Measurements from ENCODE around the gene KCNQ5. TPM values are rescaled to one million over a fixed set of nuclear protein-coding genes. Genes with fewer than 3 reads are reported as not detected.

The KCNQ5 gene
- total RNA-seq, 4 donors from 2014 or later = 0.21 to 1.1 (median 0.59) TPM; not detected in 1

GRCh38 chr6:73081955-73082354 is 460.1 kb downstream of the KCNQ5 start:
- no peaks in the 10 kb centered on the region for H3K9me3 ChIP-seq
- DNase-seq (ENCODE audit: low spot score in 2 of 2) = no peak
- no peaks in the 10 kb centered on the region for H3K27me3 ChIP-seq
- H3K27ac ChIP-seq = no peak overlapping the region
- H3K4me3 ChIP-seq = no peak overlapping the region
- peaks cover 0 to 4% (median 0%) of the 10 kb centered on the region in 4 donors for H3K4me1 ChIP-seq
- H3K36me3 ChIP-seq = no peaks in the 10 kb centered on the region
- TF ChIP-seq EP300 (IDR thresholded peaks at IDR 0.05) (no peak), POLR2A (IDR thresholded peaks at IDR 0.05) (no peak), CTCF (IDR thresholded peaks at IDR 0.05) (no peak)
- WGBS, 2 donors = 87 to 90% methylated on average over 2 of the region's 2 CpGs

- DNase-seq (ENCODE audit: low spot score in 2 of 2) = no peak
- Histone ChIP-seq H3K9me3 (no peaks in the 10 kb centered on the region), H3K27ac (no peak overlapping the region), H3K36me3 (no peaks in the 10 kb centered on the region), H3K4me1 (peaks cover 0 to 4% (median 0%) of the 10 kb centered on the region in 4 donors), H3K4me3 (no peak overlapping the region), H3K27me3 (no peaks in the 10 kb centered on the region)
- TF ChIP-seq EP300 (IDR thresholded peaks at IDR 0.05) = no peak
- TF ChIP-seq CTCF (IDR thresholded peaks at IDR 0.05) = no peak
- no peak for TF ChIP-seq POLR2A (IDR thresholded peaks at IDR 0.05)
- 89 to 93% methylated on average over 3 of the region's 3 CpGs for WGBS, 2 donors
These were observed 462.0 kb downstream of the KCNQ5 start for GRCh38 chr6:73083886-73084285.

GRCh38 chr6:73085443-73085871 is 463.6 kb downstream of the KCNQ5 start:
- Histone ChIP-seq H3K9me3 (no peaks in the 10 kb centered on the region), H3K36me3 (no peaks in the 10 kb centered on the region), H3K4me1 (peaks cover 0 to 4% (median 0%) of the 10 kb centered on the region in 4 donors), H3K4me3 (no peak overlapping the region), H3K27me3 (no peaks in the 10 kb centered on the region), H3K27ac (no peak overlapping the region)
- 20 to 28% methylated on average over 4 of the region's 4 CpGs for WGBS, 2 donors
- TF ChIP-seq EP300 (IDR thresholded peaks at IDR 0.05) = no peak
- TF ChIP-seq POLR2A (IDR thresholded peaks at IDR 0.05) = no peak
- no peak for TF ChIP-seq CTCF (IDR thresholded peaks at IDR 0.05)
- no peak for DNase-seq (ENCODE audit: low spot score in 2 of 2)

GRCh38 chr6:73086726-73087125 is 464.9 kb downstream of the KCNQ5 start:
- H3K4me3 ChIP-seq = no peak overlapping the region
- 91 to 99% methylated on average over 2 of the region's 2 CpGs for WGBS, 2 donors
- H3K27ac ChIP-seq = no peak overlapping the region
- TF ChIP-seq POLR2A (IDR thresholded peaks at IDR 0.05) (no peak), CTCF (IDR thresholded peaks at IDR 0.05) (no peak), EP300 (IDR thresholded peaks at IDR 0.05) (no peak)
- peaks cover 0 to 4% (median 0%) of the 10 kb centered on the region in 4 donors for H3K4me1 ChIP-seq
- DNase-seq (ENCODE audit: low spot score in 2 of 2) = no peak
- no peaks in the 10 kb centered on the region for H3K36me3 ChIP-seq
- no peaks in the 10 kb centered on the region for H3K9me3 ChIP-seq
- no peaks in the 10 kb centered on the region for H3K27me3 ChIP-seq

- no peaks in the 10 kb centered on the region for H3K27me3 ChIP-seq
- no peak for TF ChIP-seq POLR2A (IDR thresholded peaks at IDR 0.05)
- TF ChIP-seq CTCF (IDR thresholded peaks at IDR 0.05) = no peak
- no peak for TF ChIP-seq EP300 (IDR thresholded peaks at IDR 0.05)
- H3K9me3 ChIP-seq = no peaks in the 10 kb centered on the region
- no peaks in the 10 kb centered on the region for H3K36me3 ChIP-seq
- H3K27ac ChIP-seq = no peak overlapping the region
- no peak for DNase-seq (ENCODE audit: low spot score in 2 of 2)
- H3K4me3 ChIP-seq = no peak overlapping the region
- 83 to 90% methylated on average over 4 of the region's 4 CpGs for WGBS, 2 donors
- H3K4me1 ChIP-seq = peaks cover 0 to 4% (median 0%) of the 10 kb centered on the region in 4 donors
These were observed 466.4 kb downstream of the KCNQ5 start for GRCh38 chr6:73088138-73088813.
